VCaP (cell line): ENCODE results near the gene TESK2.
A peak's percentile ranks its signal among the peaks of the same experiment; 100 is the strongest.

Source experiments
- H3K27ac ChIP-seq: fragments of 450-650 bp; 2 replicates; pipeline ENCODE4 v1.5.1; 2017
- TF ChIP-seq, protein P1 (sequence below): fragments of 450-650 bp; conservative IDR thresholded peaks from 2 replicates; pipeline ENCODE4 v1.5.1; 2017; ENCODE audit warnings: mild to moderate bottlenecking, moderate library complexity

Gene TESK2

DNA sequence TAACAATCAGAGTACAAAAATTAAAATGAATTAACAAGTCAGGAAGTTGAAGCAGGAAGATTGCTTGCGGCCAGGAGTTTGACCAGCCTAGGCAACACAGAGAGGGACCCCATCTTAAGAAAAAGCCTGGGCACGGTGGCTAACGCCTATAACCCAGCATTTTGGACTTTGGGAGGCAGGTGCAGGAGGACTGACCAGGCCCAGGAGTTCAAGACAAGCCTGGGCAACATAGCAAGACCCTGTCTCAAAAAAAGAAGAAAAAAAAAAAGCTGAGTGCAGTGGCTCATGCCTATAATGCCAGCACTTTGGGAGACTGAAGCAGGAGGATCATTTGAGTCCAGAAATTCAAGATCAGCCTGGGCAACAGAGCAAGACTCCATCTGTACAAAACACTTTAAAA lies 38.5 kb downstream of the TESK2 start:
- TF ChIP-seq, protein P1, sequence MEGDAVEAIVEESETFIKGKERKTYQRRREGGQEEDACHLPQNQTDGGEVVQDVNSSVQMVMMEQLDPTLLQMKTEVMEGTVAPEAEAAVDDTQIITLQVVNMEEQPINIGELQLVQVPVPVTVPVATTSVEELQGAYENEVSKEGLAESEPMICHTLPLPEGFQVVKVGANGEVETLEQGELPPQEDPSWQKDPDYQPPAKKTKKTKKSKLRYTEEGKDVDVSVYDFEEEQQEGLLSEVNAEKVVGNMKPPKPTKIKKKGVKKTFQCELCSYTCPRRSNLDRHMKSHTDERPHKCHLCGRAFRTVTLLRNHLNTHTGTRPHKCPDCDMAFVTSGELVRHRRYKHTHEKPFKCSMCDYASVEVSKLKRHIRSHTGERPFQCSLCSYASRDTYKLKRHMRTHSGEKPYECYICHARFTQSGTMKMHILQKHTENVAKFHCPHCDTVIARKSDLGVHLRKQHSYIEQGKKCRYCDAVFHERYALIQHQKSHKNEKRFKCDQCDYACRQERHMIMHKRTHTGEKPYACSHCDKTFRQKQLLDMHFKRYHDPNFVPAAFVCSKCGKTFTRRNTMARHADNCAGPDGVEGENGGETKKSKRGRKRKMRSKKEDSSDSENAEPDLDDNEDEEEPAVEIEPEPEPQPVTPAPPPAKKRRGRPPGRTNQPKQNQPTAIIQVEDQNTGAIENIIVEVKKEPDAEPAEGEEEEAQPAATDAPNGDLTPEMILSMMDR: no peak
- no peak overlapping the region; the same call in 1 of the 2 replicates for H3K27ac ChIP-seq

DNA sequence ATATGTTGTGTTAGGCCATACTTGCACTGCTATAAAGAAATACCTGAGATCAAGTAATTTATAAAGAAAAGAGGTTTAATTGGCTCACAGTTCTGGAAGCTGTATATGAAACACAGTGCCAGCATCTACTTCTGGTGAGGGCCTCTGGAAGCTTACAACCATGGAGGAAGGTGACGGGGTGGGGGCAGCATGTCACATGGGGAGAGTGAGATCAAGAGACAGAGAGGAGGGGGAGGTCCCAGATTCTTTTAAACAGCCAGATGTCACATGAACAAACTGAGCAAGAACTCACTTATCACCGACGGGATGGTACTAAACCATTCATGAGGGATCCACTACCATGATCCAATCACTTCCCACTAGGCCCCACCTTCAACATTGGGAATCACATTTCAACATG lies 42.6 kb downstream of the TESK2 start:
- TF ChIP-seq, protein P1: no peak
- peak overlapping the region; percentile 97 for H3K27ac ChIP-seq

DNA sequence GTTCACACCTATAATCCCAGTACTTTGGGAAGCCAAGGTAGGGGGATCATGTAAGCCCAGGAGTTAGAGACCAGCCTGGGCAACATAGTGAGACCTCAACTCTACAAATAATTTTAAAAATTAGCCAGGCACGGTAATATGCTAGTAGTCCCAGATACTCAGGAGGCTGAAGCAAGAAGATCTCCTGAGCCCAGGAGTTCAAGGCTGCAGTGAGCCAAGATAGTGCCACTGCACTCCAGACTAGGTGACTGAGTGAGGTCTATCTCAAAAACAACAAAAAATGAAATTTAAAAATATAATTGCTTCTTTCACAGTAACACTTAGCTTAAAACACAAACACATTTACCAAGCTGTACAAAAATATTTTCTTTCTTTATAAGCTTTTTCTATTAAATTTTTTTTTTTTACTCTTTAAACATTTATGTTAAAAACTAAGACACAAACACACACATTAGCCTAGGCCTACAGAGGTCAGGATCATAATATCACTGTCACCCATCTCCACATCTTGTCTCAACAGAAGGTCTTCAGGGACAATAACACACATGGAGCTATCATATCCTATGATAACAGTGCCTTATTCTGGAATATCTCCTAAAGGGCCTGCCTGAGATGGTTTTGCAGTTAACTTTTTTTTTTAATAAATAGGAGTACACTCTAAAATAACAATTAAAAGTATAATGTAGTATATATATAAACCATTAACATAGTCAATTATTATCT lies 43.9 kb downstream of the TESK2 start:
- TF ChIP-seq, protein P1: no peak
- peak overlapping the region; percentile 97 for H3K27ac ChIP-seq

DNA sequence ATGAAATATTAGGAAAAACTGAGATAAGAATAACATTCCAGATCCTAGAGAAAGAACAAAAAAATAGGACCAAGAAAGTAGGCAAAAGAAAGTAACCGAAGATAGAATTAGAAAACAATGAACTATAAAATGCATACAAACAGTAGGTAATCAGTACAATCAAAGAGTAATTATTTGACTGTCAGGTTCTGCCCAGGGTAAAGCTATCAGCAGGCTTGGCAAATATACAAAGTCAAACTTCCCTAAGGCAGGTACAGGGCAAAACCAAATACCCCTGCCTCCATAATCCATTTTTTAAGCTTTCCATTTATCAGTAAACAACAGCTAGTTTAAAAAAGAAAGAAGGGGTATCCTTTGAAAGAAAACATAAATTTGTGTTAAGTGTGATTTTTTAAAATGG lies 44.4 kb downstream of the TESK2 start:
- TF ChIP-seq, protein P1: no peak
- H3K27ac ChIP-seq: peak overlapping the region; percentile 97

DNA sequence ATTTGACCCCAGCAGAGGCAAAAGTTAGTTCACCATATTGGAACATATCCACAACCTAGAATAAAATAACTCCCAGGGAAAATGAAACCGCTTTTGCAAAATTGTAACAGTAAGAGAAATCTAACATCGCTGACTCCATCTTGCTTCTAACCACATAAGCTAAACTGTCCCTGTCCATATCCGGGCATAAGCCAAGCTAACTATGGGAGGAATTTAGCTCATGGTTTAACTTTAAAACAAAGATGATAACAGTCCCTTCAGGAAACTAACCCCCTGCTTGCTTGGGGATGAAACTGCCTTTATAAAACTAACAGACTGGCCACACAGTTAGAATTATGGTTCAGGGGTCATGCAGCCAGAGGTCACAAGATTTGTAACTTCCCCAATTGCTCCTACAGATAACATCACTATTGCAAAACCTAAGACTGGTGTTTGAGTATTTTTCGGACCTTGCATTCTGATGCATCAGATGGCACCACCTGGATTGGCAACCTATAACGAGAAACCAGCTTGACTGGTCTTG lies 46.3 kb downstream of the TESK2 start:
- peak overlapping the region; percentile 97 for H3K27ac ChIP-seq
- TF ChIP-seq, protein P1: no peak

DNA sequence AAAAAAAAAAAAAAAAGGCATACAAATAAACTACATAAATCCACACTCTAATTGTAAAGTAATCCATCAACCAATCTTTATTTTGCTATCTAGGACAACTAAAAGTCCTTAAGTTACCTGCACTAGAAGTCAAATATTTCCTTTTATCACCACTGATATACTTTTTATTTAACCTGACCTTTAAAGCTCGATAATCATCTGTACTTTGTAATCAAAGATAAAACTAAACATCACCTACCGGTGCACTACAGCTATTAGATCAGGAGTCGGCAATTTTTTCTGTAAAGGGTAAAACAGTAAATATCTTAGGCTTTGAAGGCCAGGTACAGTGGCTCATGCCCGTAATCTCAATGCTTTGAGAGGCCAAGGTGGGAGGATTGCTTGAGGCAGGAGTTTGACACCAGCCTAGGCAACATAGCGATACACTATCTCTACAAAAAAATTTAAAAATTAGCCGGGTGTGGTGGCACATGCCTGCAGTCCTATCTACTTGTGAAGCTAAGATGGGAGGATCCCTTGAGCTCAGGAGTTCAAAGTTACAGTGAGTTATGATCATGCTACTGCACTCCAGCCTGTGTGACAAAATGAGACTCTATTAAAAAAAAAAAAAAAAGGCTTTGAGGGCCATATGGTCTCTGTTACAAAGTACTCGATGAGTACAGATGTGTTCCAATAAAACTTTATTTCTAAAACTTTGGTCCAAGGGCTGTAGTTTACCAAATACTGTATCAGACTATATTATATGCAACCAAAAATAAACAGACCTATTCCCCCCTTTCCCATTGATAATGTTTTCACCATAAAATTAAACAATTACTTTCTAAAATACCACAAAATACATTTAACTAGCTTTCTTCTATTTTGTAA lies 47.1 kb downstream of the TESK2 start:
- H3K27ac ChIP-seq: peak overlapping the region; percentile 97
- TF ChIP-seq, protein P1: no peak; the same call in 1 of the 2 replicates

DNA sequence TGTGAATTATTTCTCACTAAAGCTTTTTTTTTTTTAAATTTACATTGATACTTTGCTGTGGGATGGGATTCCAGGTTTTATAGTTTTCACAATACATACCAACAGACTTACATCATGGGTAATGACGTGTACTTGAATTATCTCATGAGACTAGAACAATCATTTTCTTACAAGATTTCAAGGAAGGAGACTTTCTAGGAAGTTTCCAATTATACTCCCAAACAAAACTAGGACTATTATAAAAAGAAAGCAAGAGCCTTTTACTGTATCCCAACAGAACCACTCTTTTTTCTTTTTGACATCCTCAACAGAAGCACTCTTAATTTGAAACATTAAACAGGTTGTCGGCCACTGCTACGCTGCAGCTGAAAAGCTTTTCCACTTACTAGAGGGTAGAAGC lies 48.7 kb downstream of the TESK2 start:
- TF ChIP-seq, protein P1: no peak

More for the DNA sequence above, 48.7 kb downstream of the TESK2 start:
- peak overlapping the region; percentile 97 for H3K27ac ChIP-seq
